Measurements from ENCODE around the gene PLXNA2.
A peak's percentile ranks its signal among the peaks of the same experiment; 100 is the strongest.

PLXNA2 gene

DNA sequence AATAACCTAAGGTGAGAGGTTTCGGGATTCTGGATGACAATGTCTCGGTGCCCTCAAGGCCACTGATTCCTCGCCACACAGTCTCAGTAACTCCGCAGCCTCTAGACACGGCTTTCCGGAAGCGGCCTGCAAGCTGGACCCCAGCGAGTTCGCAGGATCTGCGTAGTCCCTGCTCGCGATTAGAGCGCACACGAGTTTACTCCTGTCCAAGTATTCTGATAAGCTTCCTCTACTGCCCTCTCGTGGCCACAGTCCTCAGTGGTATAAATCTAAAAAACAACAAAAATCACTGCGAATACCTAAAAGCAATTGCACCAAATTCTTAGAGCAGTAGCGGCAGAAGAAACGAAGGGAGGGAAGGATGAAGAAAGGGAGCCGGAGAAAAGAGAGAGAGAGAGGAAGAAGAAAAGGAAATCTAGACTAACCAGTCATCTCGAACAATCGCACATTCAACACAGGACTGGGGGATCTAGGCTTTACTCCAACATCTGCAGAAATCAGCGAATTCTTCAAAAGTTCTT, 1.1 kb upstream of the PLXNA2 start:
- Histone ChIP-seq H2AFZ (ENCODE audit: low read depth, low read length) (peak overlapping the region; percentile 88), H3K9me3 (ENCODE audit: low read length) (no peaks in the 10 kb centered on the region), H3K36me3 (ENCODE audit: insufficient read depth, low read length) (no peaks in the 10 kb centered on the region), H3K4me1 (ENCODE audit: insufficient read depth, low read length) (peaks cover 48% of the 10 kb centered on the region), H3K4me3 (ENCODE audit: low read length) (peak overlapping the region; percentile 73), H3K27me3 (ENCODE audit: insufficient read depth, low read length) (peaks cover 2% of the 10 kb centered on the region)

DNA sequence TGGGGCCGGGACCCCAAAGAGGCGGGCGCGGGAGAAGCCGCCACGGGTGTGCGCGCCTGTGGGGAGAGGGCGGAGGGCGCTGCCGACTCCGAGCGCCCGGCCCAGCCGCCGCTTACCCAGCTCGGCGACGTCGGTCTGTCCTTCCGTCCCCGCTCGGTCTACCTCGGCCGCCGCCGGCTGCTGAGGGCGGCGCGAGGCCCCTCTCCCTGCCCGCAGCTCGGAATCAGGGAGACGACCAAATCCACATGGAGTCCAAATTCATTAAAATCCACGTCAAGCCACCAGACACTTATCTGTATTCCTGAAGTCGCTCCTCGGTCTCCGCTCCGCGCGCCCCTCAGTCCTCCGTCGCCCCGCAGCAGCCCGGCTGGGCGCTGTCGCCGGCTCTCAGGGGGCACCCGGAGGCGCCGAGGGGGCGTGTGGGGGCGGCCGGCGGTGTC, 637 bp downstream of the PLXNA2 start:
- peak overlapping the region; percentile 73 for H3K4me3 ChIP-seq (ENCODE audit: low read length)
- no peaks in the 10 kb centered on the region for H3K9me3 ChIP-seq (ENCODE audit: low read length)
- peak overlapping the region; percentile 88 for H2AFZ ChIP-seq (ENCODE audit: low read depth, low read length)
- peaks cover 53% of the 10 kb centered on the region for H3K4me1 ChIP-seq (ENCODE audit: insufficient read depth, low read length)
- no peaks in the 10 kb centered on the region for H3K36me3 ChIP-seq (ENCODE audit: insufficient read depth, low read length)
- no peaks in the 10 kb centered on the region for H3K27me3 ChIP-seq (ENCODE audit: insufficient read depth, low read length)

DNA sequence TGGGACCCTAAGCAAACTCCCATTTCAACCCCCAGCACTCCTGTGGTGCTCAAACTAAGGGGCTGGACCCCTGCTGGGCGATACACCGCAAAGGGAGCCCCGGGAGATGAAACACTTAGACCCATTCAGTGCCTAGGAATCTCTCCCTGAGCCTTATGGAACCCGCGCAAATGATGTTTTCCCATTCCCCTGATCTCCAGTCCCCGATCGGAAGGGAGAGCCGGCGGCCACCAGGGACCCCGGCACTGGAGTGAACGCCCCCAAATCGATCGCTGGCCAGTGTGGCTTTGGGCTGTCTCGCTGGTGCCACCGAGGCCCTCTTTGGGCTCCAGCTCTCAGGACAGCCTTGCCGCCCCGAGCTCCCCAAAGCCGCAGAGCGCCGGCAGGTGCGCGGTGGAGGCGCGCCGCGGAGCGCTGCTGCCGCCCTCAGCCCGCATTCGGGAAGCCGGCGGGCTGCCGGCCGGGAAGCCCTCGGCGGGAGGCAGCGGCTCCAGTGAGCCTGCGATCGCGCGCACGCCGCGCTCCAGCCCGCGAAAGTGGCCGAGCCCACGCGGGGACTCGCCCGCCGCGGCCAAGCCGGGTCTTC, 1.1 kb downstream of the PLXNA2 start:
- no peaks in the 10 kb centered on the region for H3K27me3 ChIP-seq (ENCODE audit: insufficient read depth, low read length)
- H3K9me3 ChIP-seq (ENCODE audit: low read length) = no peaks in the 10 kb centered on the region
- H3K4me1 ChIP-seq (ENCODE audit: insufficient read depth, low read length) = peaks cover 51% of the 10 kb centered on the region
- H3K4me3 ChIP-seq (ENCODE audit: low read length) = peak overlapping the region; percentile 73
- H3K36me3 ChIP-seq (ENCODE audit: insufficient read depth, low read length) = no peaks in the 10 kb centered on the region
- peak overlapping the region; percentile 88 for H2AFZ ChIP-seq (ENCODE audit: low read depth, low read length)

DNA sequence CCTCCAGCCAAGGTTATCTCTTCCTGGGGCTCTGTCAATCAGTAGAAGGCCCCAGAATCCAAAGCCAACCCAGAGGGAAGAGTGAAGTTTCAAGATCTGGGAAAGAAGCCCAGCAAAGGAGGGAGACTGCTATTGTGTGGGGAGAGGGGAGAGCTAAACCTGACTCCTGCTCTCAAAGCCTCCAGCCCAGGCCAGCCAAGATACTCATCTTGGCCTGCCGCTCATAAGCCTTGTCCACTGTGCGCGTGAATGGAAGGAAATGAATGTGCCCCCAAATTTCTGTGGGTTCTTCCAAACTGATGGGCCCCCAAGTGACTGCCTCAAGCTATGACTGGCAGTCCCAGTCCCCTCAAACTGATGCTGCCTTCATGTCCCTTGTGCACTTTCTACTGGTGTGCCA, 2.0 kb downstream of the PLXNA2 start:
- Histone ChIP-seq H3K27me3 (ENCODE audit: insufficient read depth, low read length) (no peaks in the 10 kb centered on the region), H3K9me3 (ENCODE audit: low read length) (no peaks in the 10 kb centered on the region), H3K36me3 (ENCODE audit: insufficient read depth, low read length) (no peaks in the 10 kb centered on the region), H3K4me3 (ENCODE audit: low read length) (peak overlapping the region; percentile 73), H2AFZ (ENCODE audit: low read depth, low read length) (no peak overlapping the region), H3K4me1 (ENCODE audit: insufficient read depth, low read length) (peaks cover 50% of the 10 kb centered on the region)

DNA sequence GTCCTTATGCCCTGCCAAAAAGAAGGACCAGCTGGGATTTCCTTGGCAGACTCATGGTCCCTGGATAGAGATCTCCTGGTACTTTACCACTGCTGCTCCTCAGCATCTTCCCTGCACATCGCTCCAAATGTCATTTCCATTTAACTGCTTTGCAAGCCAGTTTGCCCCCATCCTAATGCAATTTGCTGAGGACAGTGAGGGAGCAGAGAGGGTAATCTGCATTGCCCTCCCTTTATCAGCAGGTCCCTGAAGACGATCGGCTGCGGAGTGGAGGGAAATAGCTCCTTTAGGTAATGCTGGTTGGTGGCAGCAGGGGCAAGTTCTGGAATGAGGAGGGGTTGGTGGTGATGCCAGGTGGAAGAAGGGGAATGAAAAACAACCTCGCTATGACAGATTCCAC, 2.7 kb downstream of the PLXNA2 start:
- H3K9me3 ChIP-seq (ENCODE audit: low read length) = no peaks in the 10 kb centered on the region
- no peak overlapping the region for H2AFZ ChIP-seq (ENCODE audit: low read depth, low read length)
- H3K36me3 ChIP-seq (ENCODE audit: insufficient read depth, low read length) = no peaks in the 10 kb centered on the region
- peaks cover 54% of the 10 kb centered on the region for H3K4me1 ChIP-seq (ENCODE audit: insufficient read depth, low read length)
- peak overlapping the region; percentile 0 for H3K4me3 ChIP-seq (ENCODE audit: low read length)
- no peaks in the 10 kb centered on the region for H3K27me3 ChIP-seq (ENCODE audit: insufficient read depth, low read length)

DNA sequence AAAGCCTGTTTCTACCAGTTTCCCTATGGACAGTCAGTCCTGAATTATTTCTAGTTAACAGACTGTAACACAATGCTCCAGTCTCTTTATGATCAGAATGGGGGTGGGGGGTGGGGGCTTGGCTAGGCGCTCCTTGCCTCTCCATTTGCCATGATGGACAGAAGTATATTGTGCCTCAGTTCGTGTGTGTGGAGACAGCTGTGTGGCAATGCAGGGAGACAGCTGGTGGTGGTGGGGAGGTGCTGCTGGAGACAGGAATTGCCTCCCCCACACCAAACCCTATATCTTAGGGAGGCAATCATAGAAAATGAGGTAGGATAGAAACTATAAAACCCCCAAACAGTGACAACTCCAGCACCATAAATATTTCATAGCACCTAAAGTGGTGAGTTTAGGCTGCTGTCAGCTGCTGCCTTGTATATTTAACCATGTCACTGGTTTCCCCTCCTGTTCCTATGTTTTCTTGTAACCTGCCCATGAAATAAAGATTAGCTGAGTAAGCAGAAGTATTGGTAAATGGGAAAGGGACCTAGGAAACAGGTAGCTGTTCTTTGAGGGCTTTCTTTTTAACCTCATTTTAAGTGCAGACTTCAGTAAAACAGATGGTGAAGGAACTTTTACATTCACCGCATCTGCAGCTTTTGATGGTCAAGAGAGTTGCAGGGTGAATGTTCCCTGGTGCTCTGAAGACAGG, 3.4 kb downstream of the PLXNA2 start:
- H3K27me3 ChIP-seq (ENCODE audit: insufficient read depth, low read length) = no peaks in the 10 kb centered on the region
- H3K9me3 ChIP-seq (ENCODE audit: low read length) = no peaks in the 10 kb centered on the region
- no peak overlapping the region for H2AFZ ChIP-seq (ENCODE audit: low read depth, low read length)
- H3K4me3 ChIP-seq (ENCODE audit: low read length) = no peak overlapping the region
- peaks cover 61% of the 10 kb centered on the region for H3K4me1 ChIP-seq (ENCODE audit: insufficient read depth, low read length)
- H3K36me3 ChIP-seq (ENCODE audit: insufficient read depth, low read length) = no peaks in the 10 kb centered on the region

- no peak overlapping the region for H3K4me3 ChIP-seq (ENCODE audit: low read length)
- H3K36me3 ChIP-seq (ENCODE audit: insufficient read depth, low read length) = no peaks in the 10 kb centered on the region
- no peak overlapping the region for H2AFZ ChIP-seq (ENCODE audit: low read depth, low read length)
- no peaks in the 10 kb centered on the region for H3K27me3 ChIP-seq (ENCODE audit: insufficient read depth, low read length)
- peaks cover 65% of the 10 kb centered on the region for H3K4me1 ChIP-seq (ENCODE audit: insufficient read depth, low read length)
- no peaks in the 10 kb centered on the region for H3K9me3 ChIP-seq (ENCODE audit: low read length)
These were observed 4.5 kb downstream of the PLXNA2 start for GRCh38 chr1:208239473-208240381.

DNA sequence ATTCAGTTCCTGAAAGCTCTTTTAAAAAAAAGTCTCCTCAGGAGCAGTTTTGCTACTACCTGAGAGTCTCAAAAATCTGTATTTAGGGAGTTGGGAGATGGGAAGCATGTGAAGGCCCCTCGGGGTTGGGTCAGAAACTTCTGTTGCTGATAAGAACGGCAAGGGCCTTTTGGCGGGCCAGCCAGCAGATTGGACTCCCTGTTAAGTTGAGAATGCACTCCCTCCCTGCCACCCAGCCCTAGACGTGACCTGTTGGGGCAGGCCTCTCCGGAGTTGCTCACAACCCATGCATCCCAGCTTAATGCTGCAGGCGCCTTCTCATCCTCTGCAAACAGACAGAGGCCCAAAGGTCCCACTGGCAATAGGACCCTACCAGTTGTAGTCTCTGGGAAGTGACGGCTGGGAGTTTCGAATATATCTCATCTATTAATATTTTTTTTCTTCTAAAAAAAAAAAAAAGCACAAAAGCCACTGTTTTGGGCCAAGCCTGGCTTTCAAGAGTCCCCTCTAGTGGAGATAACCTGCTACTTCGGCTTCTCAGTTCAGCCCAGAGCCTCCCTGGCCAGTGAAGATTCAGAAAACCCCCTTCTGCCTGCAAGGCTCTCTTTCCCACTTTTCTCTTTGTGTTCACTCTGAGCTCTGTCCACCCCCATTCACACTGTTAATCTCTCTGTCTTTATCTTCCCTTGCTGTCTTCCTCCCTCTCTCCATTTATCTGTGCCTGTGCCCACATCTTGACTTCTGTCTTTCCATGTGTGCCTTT, 5.3 kb downstream of the PLXNA2 start:
- H3K36me3 ChIP-seq (ENCODE audit: insufficient read depth, low read length) = no peaks in the 10 kb centered on the region
- H2AFZ ChIP-seq (ENCODE audit: low read depth, low read length) = no peak overlapping the region
- H3K9me3 ChIP-seq (ENCODE audit: low read length) = no peaks in the 10 kb centered on the region
- H3K4me1 ChIP-seq (ENCODE audit: insufficient read depth, low read length) = peaks cover 70% of the 10 kb centered on the region
- H3K4me3 ChIP-seq (ENCODE audit: low read length) = no peak overlapping the region
- no peaks in the 10 kb centered on the region for H3K27me3 ChIP-seq (ENCODE audit: insufficient read depth, low read length)

DNA sequence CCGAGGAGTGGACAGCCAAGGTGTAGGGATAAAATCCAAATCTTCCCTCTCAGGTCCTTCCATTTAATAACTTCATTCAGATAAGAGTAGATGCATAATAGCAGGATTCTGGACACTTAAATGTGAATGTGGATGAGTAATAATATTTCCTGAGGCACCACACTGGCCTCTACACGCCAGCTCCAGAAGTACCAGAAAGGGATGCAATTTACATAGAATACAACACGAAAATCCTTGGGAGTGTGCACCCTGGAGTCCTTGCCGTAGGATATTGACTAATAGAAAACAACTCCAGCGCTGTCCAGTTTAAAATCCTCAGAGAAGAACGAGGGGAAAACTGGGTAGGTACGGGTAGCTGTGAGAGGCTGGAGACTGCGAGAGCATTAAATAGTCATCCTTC, 6.9 kb downstream of the PLXNA2 start:
- Histone ChIP-seq H3K27me3 (ENCODE audit: insufficient read depth, low read length) (no peaks in the 10 kb centered on the region), H3K4me3 (ENCODE audit: low read length) (no peak overlapping the region), H3K36me3 (ENCODE audit: insufficient read depth, low read length) (no peaks in the 10 kb centered on the region), H2AFZ (ENCODE audit: low read depth, low read length) (no peak overlapping the region), H3K9me3 (ENCODE audit: low read length) (no peaks in the 10 kb centered on the region), H3K4me1 (ENCODE audit: insufficient read depth, low read length) (peaks cover 78% of the 10 kb centered on the region)

DNA sequence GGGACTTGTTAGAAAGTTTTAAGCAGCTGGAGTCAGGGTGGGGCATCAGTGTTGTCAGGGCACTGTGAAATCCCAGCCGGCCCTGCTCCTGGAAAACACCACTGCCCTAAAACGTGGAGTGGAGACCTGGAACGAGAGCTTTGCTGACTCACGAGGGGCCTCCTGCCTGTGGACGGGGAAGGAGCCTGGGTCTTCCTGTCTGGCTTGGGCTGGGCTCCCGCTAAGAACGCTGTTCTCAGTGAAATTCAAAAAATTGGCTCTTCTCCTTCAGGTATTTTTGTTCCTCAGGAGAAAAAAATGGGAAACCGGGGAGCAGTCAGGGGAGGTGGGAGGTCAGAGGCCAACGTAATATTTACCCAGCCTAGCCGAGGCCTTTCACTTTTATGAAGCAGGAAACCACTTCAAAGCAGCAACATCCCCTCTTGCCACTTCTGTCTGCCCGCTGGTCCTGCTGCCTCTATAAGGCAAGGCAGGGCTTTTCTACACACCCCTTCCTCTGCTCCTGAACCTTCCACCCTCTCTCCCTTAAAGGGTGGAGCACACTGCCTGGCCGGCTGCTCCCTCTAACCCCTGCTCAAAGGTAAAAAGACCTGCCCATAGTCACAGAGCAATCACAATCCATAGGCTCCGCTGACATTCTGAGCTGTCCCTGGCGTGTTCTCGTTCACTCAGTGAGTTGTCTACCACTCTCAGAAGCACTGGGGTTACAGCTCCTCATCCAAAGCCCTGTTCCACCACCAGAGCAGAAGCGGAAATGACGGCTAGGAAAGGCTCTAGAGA, 8.0 kb downstream of the PLXNA2 start:
- Histone ChIP-seq H3K27me3 (ENCODE audit: insufficient read depth, low read length) (no peaks in the 10 kb centered on the region), H3K4me1 (ENCODE audit: insufficient read depth, low read length) (peaks cover 79% of the 10 kb centered on the region), H2AFZ (ENCODE audit: low read depth, low read length) (no peak overlapping the region), H3K4me3 (ENCODE audit: low read length) (no peak overlapping the region), H3K36me3 (ENCODE audit: insufficient read depth, low read length) (no peaks in the 10 kb centered on the region), H3K9me3 (ENCODE audit: low read length) (no peaks in the 10 kb centered on the region)

GRCh38 chr1:208235356-208235981, 8.7 kb downstream of the PLXNA2 start:
- Histone ChIP-seq H2AFZ (ENCODE audit: low read depth, low read length) (no peak overlapping the region), H3K4me1 (ENCODE audit: insufficient read depth, low read length) (peaks cover 80% of the 10 kb centered on the region), H3K27me3 (ENCODE audit: insufficient read depth, low read length) (no peaks in the 10 kb centered on the region), H3K36me3 (ENCODE audit: insufficient read depth, low read length) (no peaks in the 10 kb centered on the region), H3K4me3 (ENCODE audit: low read length) (no peak overlapping the region), H3K9me3 (ENCODE audit: low read length) (no peaks in the 10 kb centered on the region)

DNA sequence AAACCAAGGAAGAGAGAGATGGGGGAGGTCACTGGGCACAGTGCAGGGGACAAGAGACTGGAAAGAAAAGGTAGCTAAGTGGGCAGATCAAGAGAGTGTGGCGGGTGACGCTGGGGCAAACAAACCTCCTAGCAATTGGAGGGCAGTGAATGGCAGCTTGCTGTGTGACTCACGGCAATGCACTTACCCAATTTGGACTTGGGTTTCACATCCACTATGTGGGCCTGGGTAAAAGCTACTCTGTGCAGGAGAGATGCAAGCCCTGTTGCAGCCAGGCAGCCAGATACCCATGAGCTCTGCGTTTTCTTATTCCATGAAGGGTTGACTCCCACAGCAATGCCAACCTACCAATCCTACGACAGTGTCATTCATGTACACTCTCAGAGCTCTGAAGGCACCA, 9.5 kb downstream of the PLXNA2 start:
- no peaks in the 10 kb centered on the region for H3K9me3 ChIP-seq (ENCODE audit: low read length)
- H3K4me3 ChIP-seq (ENCODE audit: low read length) = no peak overlapping the region
- H3K4me1 ChIP-seq (ENCODE audit: insufficient read depth, low read length) = peaks cover 72% of the 10 kb centered on the region
- H3K36me3 ChIP-seq (ENCODE audit: insufficient read depth, low read length) = no peaks in the 10 kb centered on the region
- no peak overlapping the region for H2AFZ ChIP-seq (ENCODE audit: low read depth, low read length)
- H3K27me3 ChIP-seq (ENCODE audit: insufficient read depth, low read length) = no peaks in the 10 kb centered on the region

Data from neuron (in vitro differentiated cells).